ENCODE measurements around the gene ATXN7L1. TPM values are rescaled to one million over a fixed set of nuclear protein-coding genes. Genes with fewer than 3 reads are reported as not detected.
A peak's percentile ranks its signal among the peaks of the same experiment; 100 is the strongest.

ATXN7L1 gene
- total and polyA plus RNA-seq, 2 donors (not counting 1 experiment from before 2014, with no cell fraction given): 7.1 to 40.6 TPM

DNA sequence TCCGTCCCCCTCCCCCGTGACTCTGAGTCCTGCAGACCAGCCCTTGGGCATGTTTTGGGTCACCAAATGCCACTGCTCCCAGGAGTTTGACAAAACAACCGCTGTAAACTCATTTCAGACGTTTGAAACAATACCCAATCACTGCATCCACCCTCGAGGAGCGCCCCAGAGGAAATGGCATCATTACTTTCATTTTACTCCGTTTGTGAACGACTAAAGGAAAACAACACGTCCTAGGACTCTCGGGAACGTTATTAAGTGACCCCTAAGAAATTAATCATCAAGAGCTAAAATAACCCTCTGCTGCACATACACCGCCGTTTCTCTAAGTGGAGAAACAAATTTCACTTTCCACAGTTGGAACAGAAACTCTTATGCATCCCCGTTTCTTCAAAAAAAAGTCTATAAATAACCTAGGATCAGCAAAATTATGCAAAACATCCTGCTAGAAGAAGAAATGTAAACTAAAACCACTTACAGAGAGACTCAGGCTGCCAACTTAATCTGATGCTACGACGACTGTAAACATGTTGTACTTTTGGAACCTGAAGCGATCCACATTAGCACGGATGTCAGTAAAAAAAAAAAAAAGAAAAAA, 185.2 kb downstream of the ATXN7L1 start:
- Histone ChIP-seq H4K20me1 (ENCODE audit: control insufficient read depth, insufficient read depth, low read length, poor library complexity, severe bottlenecking) (no peaks in the 10 kb centered on the region), H3K4me3 (ENCODE audit: control extremely low read depth in 1 of 5, extremely low read depth in 1 of 5, insufficient read depth in 1 of 5, low read depth in 2 of 5, low read length in 4 of 5) (peak overlapping the region; percentile 61 to 94 (median 80)), H3K9ac (ENCODE audit: low read length) (peak overlapping the region; percentile 97), H3K4me2 (replicated peaks; ENCODE audit: low read depth, low read length, poor library complexity, severe bottlenecking) (peak overlapping the region; percentile 89), H2AFZ (ENCODE audit: insufficient read depth, low read depth, low read length, poor library complexity, severe bottlenecking) (peak overlapping the region; percentile 78), H3K9me3 (ENCODE audit: control extremely low read depth in 1 of 3, control insufficient read depth in 2 of 3, insufficient read depth in 1 of 3, low read length in 2 of 3) (no peaks in the 10 kb centered on the region), H3K79me2 (ENCODE audit: control insufficient read depth, insufficient read depth, low read length) (peaks cover 3% of the 10 kb centered on the region), H3K27me3 (replicated peaks in 1 of 4; ENCODE audit: control extremely low read depth in 1 of 4, control insufficient read depth in 3 of 4, insufficient read depth in 4 of 4, low read length in 3 of 4) (no peaks in the 10 kb centered on the region), H3K27ac (ENCODE audit: low read length in 2 of 2) (peak overlapping the region; percentile 90 to 97), H3K4me1 (ENCODE audit: control insufficient read depth in 2 of 2, insufficient read depth in 2 of 2, low read length in 2 of 2) (peaks cover 5 to 29% of the 10 kb centered on the region in 2 donors), H3K36me3 (replicated peaks in 1 of 2; ENCODE audit: control extremely low read depth in 1 of 2, control insufficient read depth in 1 of 2, extremely low read depth in 1 of 2, insufficient read depth in 2 of 2, low read length in 1 of 2) (no peaks in the 10 kb centered on the region)
- Mint-ChIP-seq H3K4me3 (peak overlapping the region; percentile 95), H3K27ac (peak overlapping the region; percentile 99), H3K9me3 (ENCODE audit: insufficient read depth) (no peaks in the 10 kb centered on the region), H3K27me3 (no peaks in the 10 kb centered on the region), H3K4me1 (peaks cover 54% of the 10 kb centered on the region)
- ATAC-seq (ENCODE audit: low read depth) (peak; percentile 39), DNase-seq (peak; percentile 61)
- POLR2A ChIA-PET: interaction anchor here (0.7 to 1.5 kb wide), 5 partner anchors 10 to 594 kb away, joined by 3 to 6 read pairs (median 3); partner anchors contain the start of gene NAMPT
- 3% methylated on average over 12 of the region's 18 CpGs for WGBS (ENCODE audit: insufficient coverage)
- intact Hi-C loops (cut with micrococcal nuclease): loop anchor here (1.0 to 10.0 kb wide), 6 partner anchors 14 to 1478 kb away; partner anchors contain the start of gene HBP1
- CTCF ChIA-PET: interaction anchor here (0.6 to 2.0 kb wide), 9 partner anchors 9 to 463 kb away, joined by 3 to 8 read pairs (median 3); no protein-coding TSS in a partner anchor
- no peak for TF ChIP-seq EZH2 (IDR thresholded peaks at IDR 0.05; ENCODE audit: borderline replicate concordance, insufficient read depth, low read depth, low read length, poor library complexity, severe bottlenecking)

DNA sequence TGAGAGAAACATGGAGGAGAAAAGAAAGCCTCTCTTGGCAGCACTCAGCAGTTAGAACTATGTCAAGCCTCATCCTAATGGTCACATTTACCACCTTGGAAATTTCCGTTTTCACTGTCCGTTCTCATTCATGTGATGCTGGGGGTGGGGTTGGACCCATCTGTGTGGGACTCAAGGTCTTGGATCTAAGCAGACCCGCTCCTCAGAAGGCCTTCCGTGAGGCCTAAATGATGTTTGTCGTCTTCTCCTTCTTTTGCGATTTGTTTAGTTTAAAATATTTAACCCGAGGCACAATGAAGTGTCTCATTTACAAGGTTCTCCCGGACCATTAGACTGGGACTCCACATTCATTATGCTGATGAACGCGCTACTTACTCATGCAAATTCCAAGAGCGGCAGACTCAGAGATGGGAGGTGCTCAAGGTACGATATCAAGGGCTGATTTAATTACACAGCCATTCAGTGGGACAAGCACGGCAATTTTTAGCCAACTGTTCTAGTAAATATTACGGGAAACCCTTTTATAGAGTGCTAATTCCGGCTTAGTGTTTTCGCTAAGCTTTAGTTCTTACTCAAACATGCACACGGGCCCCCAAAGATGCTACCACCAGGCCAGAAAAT, 186.0 kb downstream of the ATXN7L1 start:
- TF ChIP-seq EZH2 (IDR thresholded peaks at IDR 0.05; ENCODE audit: borderline replicate concordance, insufficient read depth, low read depth, low read length, poor library complexity, severe bottlenecking): no peak
- TF ChIP-seq, protein P1, sequence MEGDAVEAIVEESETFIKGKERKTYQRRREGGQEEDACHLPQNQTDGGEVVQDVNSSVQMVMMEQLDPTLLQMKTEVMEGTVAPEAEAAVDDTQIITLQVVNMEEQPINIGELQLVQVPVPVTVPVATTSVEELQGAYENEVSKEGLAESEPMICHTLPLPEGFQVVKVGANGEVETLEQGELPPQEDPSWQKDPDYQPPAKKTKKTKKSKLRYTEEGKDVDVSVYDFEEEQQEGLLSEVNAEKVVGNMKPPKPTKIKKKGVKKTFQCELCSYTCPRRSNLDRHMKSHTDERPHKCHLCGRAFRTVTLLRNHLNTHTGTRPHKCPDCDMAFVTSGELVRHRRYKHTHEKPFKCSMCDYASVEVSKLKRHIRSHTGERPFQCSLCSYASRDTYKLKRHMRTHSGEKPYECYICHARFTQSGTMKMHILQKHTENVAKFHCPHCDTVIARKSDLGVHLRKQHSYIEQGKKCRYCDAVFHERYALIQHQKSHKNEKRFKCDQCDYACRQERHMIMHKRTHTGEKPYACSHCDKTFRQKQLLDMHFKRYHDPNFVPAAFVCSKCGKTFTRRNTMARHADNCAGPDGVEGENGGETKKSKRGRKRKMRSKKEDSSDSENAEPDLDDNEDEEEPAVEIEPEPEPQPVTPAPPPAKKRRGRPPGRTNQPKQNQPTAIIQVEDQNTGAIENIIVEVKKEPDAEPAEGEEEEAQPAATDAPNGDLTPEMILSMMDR (IDR thresholded peaks at IDR 0.05): no peak
- DNase-seq (no peak), ATAC-seq (ENCODE audit: low read depth) (no peak)
- Histone ChIP-seq H3K9me3 (ENCODE audit: control extremely low read depth in 1 of 3, control insufficient read depth in 2 of 3, insufficient read depth in 1 of 3, low read length in 2 of 3) (no peaks in the 10 kb centered on the region), H3K4me2 (replicated peaks; ENCODE audit: low read depth, low read length, poor library complexity, severe bottlenecking) (peak overlapping the region; percentile 89), H3K27me3 (replicated peaks in 1 of 4; ENCODE audit: control extremely low read depth in 1 of 4, control insufficient read depth in 3 of 4, insufficient read depth in 4 of 4, low read length in 3 of 4) (no peaks in the 10 kb centered on the region), H3K9ac (ENCODE audit: low read length) (peak overlapping the region; percentile 97), H3K27ac (ENCODE audit: low read length in 2 of 2) (peak overlapping the region; percentile 90 to 97), H3K4me3 (ENCODE audit: control extremely low read depth in 1 of 5, extremely low read depth in 1 of 5, insufficient read depth in 1 of 5, low read depth in 2 of 5, low read length in 4 of 5) (peak overlapping the region in 4 of 5 experiments; percentile 61 to 86 (median 77)), H4K20me1 (ENCODE audit: control insufficient read depth, insufficient read depth, low read length, poor library complexity, severe bottlenecking) (no peaks in the 10 kb centered on the region), H3K4me1 (ENCODE audit: control insufficient read depth in 2 of 2, insufficient read depth in 2 of 2, low read length in 2 of 2) (peaks cover 5 to 29% of the 10 kb centered on the region in 2 donors), H3K79me2 (ENCODE audit: control insufficient read depth, insufficient read depth, low read length) (peaks cover 8% of the 10 kb centered on the region), H2AFZ (ENCODE audit: insufficient read depth, low read depth, low read length, poor library complexity, severe bottlenecking) (peak overlapping the region; percentile 78), H3K36me3 (replicated peaks in 1 of 2; ENCODE audit: control extremely low read depth in 1 of 2, control insufficient read depth in 1 of 2, extremely low read depth in 1 of 2, insufficient read depth in 2 of 2, low read length in 1 of 2) (no peaks in the 10 kb centered on the region)
- Mint-ChIP-seq H3K4me3 (peak overlapping the region; percentile 95), H3K27ac (peak overlapping the region; percentile 99), H3K27me3 (no peaks in the 10 kb centered on the region), H3K4me1 (peaks cover 54% of the 10 kb centered on the region), H3K9me3 (ENCODE audit: insufficient read depth) (no peaks in the 10 kb centered on the region)
- intact Hi-C loops (cut with micrococcal nuclease): loop anchor here (2.0 to 10.0 kb wide), 4 partner anchors 54 to 1478 kb away; partner anchors contain the start of gene HBP1
- POLR2A ChIA-PET: interaction anchor here (1.5 kb wide), 1 partner anchor 10 kb away, joined by 3 read pairs; no protein-coding TSS in a partner anchor
- CTCF ChIA-PET: interaction anchor here (1.1 to 4.2 kb wide), 3 partner anchors 8 to 352 kb away, joined by 3 to 22 read pairs (median 13); no protein-coding TSS in a partner anchor
- 89% methylated on average over 12 of the region's 17 CpGs for WGBS (ENCODE audit: insufficient coverage)
